NCI-H2171 treated with DMSO at 0.1 percent for 48 hours (cell line): ENCODE results near the gene EHMT1.

Experiments
- DNase-seq: peaks from one replicate; lab custom pipeline; 2025; lab: John Stamatoyannopoulos, UW

Gene EHMT1

GRCh38 chr9:137618105-137619067, at the start of gene EHMT1:
Gene EHMT1 (plus strand): TSS chr9:137619005. CDS start chr9:137619029, 24 bp downstream.
- peak; percentile 91 for DNase-seq

GRCh38 chr9:137569609-137570203, 49.1 kb upstream of the EHMT1 start:
- DNase-seq, result no peak

GRCh38 chr9:137570566-137570965, 48.2 kb upstream of the EHMT1 start:
- no peak for DNase-seq

DNA sequence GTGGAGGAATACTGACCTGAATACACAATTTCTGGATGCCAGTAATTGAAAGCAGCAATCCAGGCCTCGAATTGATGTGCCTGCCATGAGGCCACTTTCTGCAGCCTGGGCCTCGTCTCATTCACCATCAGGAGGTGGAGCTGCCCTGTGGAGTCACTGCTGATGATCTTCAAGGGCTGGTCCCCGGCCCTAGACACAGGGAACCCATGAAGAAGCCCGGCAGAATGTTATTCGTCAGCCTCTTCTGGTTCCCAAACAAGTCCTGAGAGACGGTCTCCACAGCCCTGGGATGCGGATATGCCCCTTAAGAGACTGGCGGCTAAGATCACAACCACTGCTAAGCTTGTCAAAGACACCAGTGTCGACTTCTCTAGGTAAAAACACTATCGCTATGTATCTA, 44.6 kb upstream of the EHMT1 start:
- no peak for DNase-seq

GRCh38 chr9:137575364-137575715, 43.5 kb upstream of the EHMT1 start:
- DNase-seq, result no peak

DNA sequence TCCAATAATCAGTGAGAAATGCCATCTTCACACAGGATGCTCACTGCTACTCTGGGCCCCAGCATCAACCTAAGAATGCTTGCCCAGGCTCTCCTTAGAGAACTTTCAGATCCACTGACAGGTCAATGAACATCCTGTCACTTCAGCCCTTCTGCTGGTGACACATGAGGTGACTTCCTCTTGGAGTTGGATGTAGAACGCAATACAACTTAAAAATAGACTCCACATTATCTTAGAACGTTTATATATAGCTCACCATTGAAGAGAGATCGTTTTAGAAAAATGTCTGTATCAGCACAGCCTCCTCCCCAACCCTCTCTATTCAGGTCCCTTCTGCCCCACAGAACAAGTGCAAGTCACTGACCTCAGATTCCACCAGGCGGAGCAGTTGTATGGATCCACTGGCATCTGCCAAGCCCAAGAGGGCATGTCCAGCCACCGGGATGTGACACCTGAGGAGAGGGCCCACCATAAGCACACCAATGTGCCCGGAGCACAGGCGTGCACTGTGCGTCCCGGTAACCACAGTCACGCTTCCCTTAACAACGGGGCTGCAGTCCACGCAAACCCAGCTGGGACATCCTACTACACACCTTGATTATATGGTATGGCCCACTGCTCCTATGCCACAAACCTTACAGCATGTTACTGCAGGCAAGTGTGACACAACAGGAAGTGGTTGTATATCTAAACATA, 42.9 kb upstream of the EHMT1 start:
- no peak for DNase-seq

DNA sequence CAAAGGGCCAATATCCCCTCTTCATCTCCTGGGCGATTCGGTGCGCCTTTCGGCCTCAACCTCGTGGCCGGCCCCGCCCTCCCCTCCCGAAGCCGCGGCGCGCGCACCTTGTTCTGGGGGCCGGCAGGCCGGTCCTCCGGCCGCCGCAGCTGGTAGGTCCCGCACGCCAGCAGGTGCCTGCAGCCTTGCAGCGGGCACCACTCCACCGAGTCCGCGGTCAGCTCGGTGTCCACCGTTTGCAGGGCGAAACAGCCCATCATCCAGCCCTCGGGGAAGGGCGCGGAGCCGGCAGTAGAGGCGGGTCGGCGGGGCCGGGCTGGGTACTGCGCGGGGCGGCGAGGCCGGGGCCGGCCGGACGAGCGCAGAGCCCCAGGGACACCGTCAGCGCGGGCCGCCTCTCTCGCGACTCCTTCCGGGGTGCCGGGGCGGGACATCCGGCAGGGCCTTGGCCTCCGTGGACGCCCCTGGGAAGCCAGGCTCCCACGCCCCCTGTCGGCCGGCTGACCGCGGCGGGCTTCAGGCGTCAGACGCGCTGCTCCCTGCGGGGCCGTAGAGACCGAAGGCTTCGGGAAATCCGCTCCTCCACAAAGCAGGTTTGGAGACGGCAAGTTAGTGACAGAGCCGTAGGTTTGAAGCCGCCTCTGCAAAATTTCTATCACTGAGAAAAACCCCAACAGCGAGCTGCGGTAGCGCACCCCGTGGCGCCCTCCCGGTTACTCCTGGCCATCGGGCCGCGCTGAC, 40.1 kb upstream of the EHMT1 start, which contains the start of gene DPH7:
Gene DPH7 (minus strand): TSS at position 408 of the 741 bp plus-strand sequence. CDS start 148 bp downstream, at position 260.
- DNase-seq, result peak; percentile 93

DNA sequence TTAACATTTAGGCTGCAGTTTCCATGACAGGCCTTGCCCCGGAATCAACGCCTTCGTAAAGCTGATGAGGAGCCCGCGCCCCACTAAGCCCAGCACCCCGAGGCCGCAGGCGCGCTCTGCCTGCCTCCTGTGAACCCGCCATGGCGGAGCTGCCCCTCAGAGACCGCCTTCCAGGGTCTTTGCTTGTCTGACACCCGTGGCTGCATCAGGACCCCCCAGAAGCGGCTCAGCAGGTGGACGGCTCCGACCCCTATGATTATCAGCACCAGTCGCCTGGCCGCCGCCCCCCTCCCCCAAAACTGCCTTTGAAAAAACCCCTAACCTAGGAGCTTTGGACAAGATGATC, 39.6 kb upstream of the EHMT1 start:
- no peak for DNase-seq

DNA sequence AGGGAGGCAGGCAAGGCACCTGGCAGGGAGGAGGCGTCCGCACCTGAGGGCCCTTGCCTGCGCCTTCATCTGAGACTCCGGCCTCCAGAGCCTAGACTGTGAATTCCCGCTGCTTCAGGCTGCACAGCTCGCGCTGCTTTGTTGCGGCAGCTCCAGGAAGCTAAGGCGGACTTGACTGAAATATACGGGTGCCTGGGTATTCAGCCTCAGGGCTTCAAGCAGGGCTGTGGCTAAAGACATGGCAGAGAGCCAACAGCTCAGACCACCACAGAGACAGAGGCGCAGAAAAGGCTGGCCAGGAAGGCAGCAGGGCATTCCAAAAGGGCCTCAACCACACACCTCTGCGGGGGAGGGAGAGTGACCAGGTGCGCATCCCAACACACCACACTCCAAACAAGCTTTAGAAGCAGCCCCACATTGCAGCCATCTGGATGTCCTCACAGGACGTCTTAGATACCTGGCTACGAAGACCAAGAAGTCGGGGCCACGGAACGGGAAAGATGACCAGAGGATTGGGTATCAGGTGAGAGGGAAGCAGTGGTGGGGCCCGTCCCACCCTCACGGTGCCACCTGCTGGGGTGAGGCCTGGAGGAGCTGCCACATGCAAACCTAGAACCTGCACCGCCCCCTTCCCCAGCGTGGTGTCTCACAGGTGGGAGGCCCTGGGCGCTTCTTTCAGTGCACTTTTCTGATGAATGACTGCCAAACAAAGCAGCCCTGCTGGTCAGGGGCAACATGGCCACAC, 38.4 kb upstream of the EHMT1 start:
- DNase-seq, result no peak

- no peak for DNase-seq
These were observed 37.9 kb upstream of the EHMT1 start for GRCh38 chr9:137580954-137581322.

DNA sequence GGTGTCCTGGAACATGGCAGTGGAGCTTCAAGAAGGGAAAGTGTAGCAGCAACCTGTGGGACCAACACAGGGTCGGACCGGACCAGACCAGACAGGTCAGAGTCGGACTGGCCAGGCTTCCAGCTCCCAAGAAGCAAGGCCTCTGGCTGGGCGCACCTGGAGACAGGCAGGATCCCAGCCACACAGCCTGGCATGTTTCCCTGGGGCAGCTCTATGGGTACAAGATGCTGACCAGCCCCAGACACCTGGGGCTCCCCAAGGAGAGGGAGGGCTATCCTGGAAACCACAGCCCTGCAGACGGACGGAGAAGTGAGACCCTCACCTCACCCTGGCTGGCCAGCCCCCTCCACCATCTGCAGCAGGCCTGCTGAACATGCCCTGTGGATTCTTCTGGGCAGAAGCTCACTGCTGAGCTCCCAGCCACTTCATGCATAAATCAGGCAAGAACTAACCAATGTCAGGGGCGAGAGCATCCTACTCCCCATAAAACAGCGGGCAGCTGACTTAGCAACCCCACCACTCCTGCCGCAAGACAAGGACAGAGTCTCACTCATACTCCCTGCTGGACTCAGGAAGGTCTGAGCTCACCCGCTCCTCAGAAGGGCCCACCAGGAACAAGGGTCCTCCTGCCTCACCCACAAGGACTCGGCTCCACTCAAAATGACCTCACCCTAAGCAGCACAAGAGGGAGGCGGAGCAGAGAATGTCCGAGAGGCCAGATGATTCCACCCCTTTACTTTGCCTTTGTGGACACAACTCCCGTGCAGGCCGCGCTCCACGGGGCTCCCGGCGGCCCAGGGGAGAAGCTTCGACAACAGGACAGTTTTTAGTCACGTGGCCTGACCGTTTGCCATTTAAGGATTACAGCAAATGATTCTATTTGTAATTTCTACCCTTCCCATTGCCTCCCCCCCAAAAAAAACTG, 37.2 kb upstream of the EHMT1 start:
- no peak for DNase-seq

- no peak for DNase-seq
These were observed 36.4 kb upstream of the EHMT1 start for GRCh38 chr9:137582286-137582860.

- no peak for DNase-seq
These were observed 35.5 kb upstream of the EHMT1 start for GRCh38 chr9:137583347-137583746.

GRCh38 chr9:137583957-137584356, 34.8 kb upstream of the EHMT1 start:
- DNase-seq, result no peak

DNA sequence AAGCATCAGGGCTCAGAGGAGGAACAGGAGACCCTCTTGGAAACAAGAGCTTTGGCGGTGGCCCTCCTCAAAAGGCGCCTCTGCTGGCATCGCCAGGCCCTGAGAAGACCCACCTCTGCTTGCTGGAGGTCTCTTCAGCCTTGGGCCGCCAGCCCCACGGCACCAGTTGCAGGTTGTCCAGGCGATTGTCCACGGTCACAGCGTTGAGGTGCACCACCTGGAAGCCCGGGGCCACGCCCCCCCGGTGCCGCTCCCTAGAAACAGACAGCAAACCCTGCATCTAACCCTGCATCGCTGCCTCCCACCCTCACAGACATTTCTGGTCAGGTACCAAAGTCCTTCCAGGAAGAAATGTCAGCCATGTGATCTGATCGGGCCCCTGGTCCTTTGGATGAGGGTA, 32.0 kb upstream of the EHMT1 start:
- DNase-seq, result no peak

DNA sequence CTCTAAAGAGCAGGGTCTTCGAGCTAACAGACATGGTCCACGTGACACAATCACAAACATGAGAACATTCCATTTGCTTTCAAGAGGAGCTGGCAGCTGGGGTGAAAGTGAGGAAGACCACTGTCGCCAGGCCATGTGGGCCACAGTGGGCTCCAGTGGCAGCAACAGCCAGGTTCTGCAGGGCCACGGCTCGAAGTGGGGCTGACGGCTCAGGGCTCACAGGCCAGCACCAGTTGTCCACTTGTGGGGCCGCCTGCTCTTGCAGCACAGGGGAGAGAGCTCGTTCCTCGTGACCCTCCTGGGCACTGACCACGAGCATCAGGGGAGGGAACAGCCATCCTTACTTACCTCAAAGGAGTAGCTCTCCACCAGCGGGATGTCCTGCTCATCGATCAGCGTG, 30.5 kb upstream of the EHMT1 start:
- DNase-seq, result no peak

GRCh38 chr9:137588891-137589290, 29.9 kb upstream of the EHMT1 start:
- DNase-seq, result no peak

DNA sequence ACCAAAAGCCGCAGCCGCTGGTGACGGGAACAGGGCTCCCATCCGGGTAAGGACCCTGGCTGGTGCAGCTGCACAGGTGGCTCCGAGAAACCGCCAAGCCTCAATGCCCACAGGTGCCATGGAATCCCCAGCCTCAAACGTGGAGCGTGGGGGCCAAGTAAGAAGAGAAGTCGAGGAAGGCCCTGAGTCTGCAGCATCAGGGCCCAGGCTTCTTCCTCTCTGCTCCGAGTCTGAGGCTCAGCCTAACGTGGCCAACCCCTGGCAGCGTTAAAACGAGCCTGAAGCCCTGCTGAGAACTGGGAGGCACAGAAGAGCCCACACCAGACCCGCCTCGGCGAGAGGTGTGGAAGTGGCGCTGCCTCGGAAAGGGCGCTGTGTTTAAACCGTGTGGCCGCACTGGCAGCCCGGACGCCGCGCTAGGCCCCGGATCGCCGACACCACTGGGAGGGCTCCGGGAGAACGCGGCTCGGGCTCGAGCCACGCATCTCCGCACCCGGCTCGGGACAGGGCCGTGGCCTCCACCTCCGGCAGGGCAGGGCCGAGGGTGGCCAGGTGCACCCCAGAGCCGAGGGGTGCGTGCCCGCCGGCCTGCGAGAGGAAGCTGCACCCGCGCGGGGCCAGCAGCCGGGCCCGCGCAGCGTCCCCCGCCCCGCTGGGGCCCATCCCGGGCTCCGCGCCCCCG, 29.2 kb upstream of the EHMT1 start:
- DNase-seq, result no peak

- no peak for DNase-seq
These were observed 28.7 kb upstream of the EHMT1 start for GRCh38 chr9:137590123-137590468.
